GM12873 (cell line): ENCODE data around the gene PRR33.

Source experiments
- TF ChIP-seq, protein P1 (sequence below): IDR thresholded peaks from 2 replicates; pipeline ENCODE4 v1.5.1; 2012; ENCODE audit warnings: low read depth, mild to moderate bottlenecking, moderate library complexity, low read length, control low read depth; ENCODE audit not compliant: insufficient read depth; ENCODE audit errors: missing control alignments

PRR33 gene

DNA sequence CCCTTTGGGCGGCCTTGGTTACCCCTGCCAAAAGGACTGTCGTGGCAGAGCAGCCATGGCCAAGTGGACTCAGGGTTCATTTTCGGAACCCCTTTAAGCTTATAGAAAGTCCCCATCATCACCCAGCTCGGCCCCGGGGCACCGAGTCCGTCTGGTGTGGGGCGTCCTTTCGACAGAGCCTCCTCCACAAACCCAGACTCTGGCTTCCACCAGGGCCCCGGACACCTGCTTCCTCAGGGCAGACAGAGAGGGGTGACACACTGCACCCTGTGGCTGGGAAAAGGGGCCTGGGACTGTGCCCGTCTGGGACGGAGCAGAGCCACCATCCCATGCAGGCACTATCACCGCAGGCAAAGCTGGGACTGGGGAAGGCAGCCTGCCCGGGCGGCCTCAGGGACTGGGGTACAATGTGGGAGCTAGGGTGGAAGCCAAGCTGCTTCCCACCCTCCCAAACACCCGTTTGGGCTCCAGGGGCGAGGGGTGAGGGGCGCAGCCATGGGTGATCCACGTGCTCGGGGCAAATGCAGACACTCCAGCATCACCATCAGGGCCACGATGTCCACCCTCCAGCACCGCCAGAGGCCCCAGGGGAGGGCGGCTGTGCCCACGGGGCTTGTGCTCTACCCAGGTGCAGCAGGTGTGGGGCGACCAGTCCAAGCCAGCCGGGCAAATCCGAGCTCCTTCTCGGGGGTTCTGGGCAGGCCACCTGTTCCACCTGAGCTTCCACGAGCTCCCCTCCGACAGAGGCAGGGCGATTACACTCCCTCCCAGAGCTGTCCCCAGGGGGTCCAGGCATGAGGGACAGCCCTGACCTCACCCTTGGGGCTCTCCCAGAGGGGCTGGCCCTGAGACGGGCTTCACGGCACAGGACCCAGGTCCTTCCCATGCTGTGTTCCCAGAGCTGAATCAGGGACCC, 43.7 kb upstream of the PRR33 start:
- TF ChIP-seq, protein P1, sequence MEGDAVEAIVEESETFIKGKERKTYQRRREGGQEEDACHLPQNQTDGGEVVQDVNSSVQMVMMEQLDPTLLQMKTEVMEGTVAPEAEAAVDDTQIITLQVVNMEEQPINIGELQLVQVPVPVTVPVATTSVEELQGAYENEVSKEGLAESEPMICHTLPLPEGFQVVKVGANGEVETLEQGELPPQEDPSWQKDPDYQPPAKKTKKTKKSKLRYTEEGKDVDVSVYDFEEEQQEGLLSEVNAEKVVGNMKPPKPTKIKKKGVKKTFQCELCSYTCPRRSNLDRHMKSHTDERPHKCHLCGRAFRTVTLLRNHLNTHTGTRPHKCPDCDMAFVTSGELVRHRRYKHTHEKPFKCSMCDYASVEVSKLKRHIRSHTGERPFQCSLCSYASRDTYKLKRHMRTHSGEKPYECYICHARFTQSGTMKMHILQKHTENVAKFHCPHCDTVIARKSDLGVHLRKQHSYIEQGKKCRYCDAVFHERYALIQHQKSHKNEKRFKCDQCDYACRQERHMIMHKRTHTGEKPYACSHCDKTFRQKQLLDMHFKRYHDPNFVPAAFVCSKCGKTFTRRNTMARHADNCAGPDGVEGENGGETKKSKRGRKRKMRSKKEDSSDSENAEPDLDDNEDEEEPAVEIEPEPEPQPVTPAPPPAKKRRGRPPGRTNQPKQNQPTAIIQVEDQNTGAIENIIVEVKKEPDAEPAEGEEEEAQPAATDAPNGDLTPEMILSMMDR, result no peak

DNA sequence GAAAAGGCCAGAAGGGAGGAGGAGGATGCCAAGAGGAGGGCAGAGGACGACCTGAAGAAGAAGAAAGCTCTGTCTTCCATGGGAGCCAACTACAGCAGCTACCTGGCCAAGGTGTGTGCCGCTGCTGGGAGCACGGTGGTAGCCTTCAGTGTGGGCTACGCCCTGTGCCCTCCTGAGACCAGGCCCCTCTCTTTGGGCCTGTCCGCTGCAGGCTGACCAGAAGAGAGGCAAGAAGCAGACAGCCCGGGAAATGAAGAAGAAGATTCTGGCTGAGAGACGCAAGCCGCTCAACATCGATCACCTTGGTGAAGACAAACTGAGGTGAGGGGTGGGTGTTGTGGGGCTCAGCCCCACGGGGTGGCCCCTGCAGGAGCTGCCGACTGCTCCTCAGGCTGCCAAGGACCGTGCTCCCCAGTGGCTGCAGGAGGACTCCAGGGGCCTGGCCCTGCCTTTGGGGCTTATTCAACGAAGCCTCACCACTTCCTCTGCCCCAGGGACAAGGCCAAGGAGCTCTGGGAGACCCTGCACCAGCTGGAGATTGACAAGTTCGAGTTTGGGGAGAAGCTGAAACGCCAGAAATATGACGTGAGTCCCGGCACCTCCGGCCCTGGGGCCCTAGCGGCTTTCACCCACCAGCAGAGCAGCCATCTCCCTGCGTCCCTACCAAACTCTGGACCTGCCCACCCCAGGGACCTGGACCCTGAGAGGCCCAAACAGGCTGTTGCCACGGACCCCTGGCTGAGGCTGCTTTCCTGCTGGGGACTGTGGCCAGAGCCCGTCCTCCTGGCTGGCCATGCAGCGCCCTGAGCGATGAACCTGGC, 42.9 kb upstream of the PRR33 start:
- TF ChIP-seq, protein P1, result no peak

DNA sequence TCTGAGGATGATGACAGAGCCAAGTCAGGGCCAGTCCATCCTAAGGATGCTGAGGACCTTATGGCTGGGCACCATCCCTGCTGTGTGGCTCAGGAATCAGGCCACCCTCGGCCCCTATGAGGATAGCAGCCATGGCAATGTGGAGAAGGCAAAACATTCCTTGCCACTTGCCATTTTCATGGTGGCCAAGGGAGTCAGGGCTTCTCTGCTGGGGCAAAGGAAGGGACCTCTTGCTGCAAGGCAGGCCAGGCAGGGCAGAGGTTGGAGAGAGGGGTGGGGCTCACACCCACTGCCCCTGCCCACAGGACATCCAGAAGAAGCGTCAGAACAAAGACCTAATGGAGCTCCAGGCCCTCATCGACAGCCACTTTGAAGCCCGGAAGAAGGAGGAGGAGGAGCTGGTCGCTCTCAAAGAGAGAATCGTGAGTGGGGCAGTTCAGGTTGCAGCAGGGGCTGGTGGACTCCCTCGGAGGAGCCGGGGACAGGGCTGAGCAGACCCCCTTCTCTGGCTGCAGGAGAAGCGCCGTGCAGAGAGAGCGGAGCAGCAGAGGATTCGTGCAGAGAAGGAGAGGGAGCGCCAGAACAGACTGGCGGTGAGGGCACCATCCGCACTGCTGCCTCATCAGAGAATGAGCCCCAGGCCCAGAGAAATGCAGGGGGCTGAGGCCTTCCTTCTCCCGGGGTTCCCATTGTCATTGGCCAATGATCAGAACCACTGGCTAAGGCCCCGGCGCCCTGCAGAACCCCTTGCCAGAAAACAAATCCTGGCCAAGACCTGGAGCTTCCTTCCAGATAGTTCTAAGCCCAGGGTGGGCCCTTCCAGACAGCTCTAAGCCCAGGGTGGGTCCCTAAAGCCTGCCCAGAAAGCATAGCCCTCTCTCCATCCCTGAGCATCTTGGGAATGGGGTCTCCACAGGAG, 42.0 kb upstream of the PRR33 start:
- TF ChIP-seq, protein P1, result no peak

DNA sequence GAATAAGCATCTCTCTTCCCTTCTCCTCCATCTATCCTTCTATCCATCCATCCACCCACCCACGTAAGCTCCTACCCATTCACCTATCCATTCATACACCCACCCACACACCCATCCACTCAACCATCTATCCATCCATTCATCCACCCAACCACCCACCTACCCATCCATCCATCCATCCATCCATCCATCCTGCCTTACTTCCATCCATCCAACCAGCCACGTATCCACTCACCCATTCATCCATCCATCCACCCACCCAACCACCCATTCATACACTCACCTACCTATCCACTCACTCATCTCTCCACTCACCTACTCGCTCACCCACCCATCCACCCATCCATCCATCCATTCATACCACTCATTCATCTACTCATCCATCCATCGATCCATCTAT, 41.0 kb upstream of the PRR33 start:
- TF ChIP-seq, protein P1, result no peak

DNA sequence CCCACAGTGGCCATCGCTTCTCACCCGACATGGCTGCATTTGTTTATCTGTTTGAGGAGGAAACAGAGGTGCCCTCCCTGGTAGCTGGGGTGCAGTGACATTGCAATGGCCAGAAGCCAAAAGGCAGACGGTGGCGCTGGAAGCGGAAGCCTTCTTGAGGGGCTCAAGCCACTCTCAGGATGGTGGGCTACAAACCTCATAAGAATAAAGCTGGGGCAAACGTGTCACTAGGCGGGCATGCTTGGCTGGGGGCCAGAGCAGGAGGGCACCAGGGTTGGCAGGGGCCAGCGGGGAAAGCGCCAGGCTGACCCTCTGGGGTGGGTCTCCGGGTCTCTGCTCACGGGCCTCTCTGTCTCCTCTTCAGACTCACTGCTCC, 40.4 kb upstream of the PRR33 start:
- TF ChIP-seq, protein P1, result no peak

DNA sequence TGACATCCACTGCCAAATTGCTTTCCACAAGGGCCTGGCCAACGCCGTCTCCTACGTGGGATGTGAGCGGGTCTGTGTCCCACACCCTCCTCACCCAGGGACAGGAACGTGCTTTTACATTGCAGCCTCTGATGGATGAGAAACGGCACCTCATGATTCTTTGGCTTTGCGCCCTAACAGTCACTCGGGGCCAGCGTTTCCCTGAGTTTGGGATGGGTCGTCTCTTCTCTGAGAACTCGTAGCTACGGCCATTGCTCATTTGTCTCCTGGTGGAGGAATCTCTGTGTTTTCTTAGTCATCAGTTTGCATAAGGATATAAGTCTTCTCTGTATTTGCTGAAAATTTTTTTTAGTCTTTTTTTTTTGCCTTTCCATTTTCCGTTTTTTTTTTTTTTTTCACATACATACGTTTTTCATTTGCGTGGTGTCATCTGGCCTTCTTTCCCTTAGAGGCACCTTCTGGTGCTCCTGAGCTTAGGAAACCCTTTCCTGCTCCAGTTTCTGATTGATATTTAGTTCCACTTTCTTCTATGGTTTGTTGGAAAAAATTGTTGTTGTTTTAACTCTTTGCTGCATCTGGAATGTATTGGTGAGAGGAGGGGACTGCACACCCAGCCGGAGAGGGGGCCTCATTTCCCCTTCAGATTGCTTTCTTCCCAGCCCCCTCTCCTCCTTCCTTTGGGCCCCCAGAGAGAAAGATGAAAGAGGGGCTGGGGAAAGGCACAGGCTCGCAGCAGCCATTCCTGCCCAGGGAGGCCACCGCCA, 39.8 kb upstream of the PRR33 start:
- TF ChIP-seq, protein P1, result no peak
